Measurements from ENCODE around the gene FTCD.

- TF ChIP-seq EZH2 (optimal IDR thresholded peaks at IDR 0.05; ENCODE audit: low read depth, low read length) (no peak), CTCF (IDR thresholded peaks at IDR 0.05; ENCODE audit: low read length) (no peak)
Measured at GRCh38 chr21:46122758-46123683, 32.4 kb downstream of the FTCD start.

Measured in MM.1S (cell line).